Endothelial cell of umbilical vein (primary cell): Measurements from ENCODE around the gene PUS3. TPM values are rescaled to one million over a fixed set of nuclear protein-coding genes. Genes with fewer than 3 reads are reported as not detected.

Experiments
- BruUV-seq: library from RNA; stranded (reverse); fragments of 400-500 nt; replicated peaks from 2 replicates; lab custom pipeline; 2021; lab: Mats Ljungman, UMichigan
- CTCF ChIA-PET: fragments of 300-600, 350-600 bp; sonication (Branson Sonifier 250); formaldehyde crosslinking; loops from one replicate; lab custom pipeline; 2021; ENCODE audit warnings: antibody characterized with exemption, inconsistent platforms; lab: Charles Lee
- POLR2A ChIA-PET: fragments of 300-600, 350-600 bp; sonication (Branson Sonifier 250); formaldehyde crosslinking; loops from one replicate; lab custom pipeline; 2021; ENCODE audit warnings: antibody characterized with exemption, inconsistent platforms; lab: Charles Lee
- DNase-seq: peaks from one replicate; pipeline ENCODE4 v3.0.0-alpha.2; 2011; ENCODE audit warnings: low read depth, low spot score
- FAIRE-seq: peaks from 2 replicates; lab custom pipeline; 2011; peaks lifted over from hg19 to GRCh38; lab: Jason Lieb, UNC
- H2AFZ ChIP-seq: 2 replicates; pipeline ENCODE4 v1.6.0; 2012; ENCODE audit warnings: low read depth, low read length, control low read depth, inconsistent platforms
- H3K27ac ChIP-seq: 2 replicates; pipeline ENCODE4 v1.5.1; 2011; ENCODE audit warnings: low read depth, mild to moderate bottlenecking, control low read depth, low read length, moderate library complexity; ENCODE audit not compliant: insufficient read depth
- H3K27me3 ChIP-seq, 2 experiments: 2 replicates each; pipeline versions ENCODE4 v1.6.0 to v1.6.1; 2011; ENCODE audit warnings: low read length in 2 of 2, mixed read lengths in 1 of 2; ENCODE audit not compliant: control insufficient read depth in 2 of 2, insufficient read depth in 2 of 2
- H3K36me3 ChIP-seq, 2 experiments: 2 replicates in 1 of 2; 3 replicates in 1 of 2; pipeline ENCODE4 v1.5.1; 2011; ENCODE audit warnings: low read length in 2 of 2, mild to moderate bottlenecking in 1 of 2, moderate library complexity in 1 of 2; ENCODE audit not compliant: control insufficient read depth in 2 of 2, insufficient read depth in 2 of 2; ENCODE audit errors: extremely low read depth in 1 of 2
- H3K4me1 ChIP-seq: 3 replicates; pipeline ENCODE4 v1.5.1; 2011; ENCODE audit warnings: mild to moderate bottlenecking, low read length; ENCODE audit not compliant: control insufficient read depth, insufficient read depth; ENCODE audit errors: extremely low read depth
- H3K4me2 ChIP-seq: 2 replicates; pipeline ENCODE4 v1.6.1; 2011; ENCODE audit warnings: low read length, control low read depth, mixed read lengths; ENCODE audit not compliant: insufficient read depth
- H3K4me3 ChIP-seq, 3 experiments: fragments of 200-600 bp in 1 of 3; sonication (generic), shearing (Covaris generic) in 1 of 3; replicated peaks in 1 of 3; 2 replicates each; pipeline ENCODE4 v1.5.1; 2011 to 2016; ENCODE audit warnings: control low read depth in 3 of 3, low read length in 3 of 3, mild to moderate bottlenecking in 2 of 3, inconsistent platforms in 1 of 3, low read depth in 1 of 3, moderate library complexity in 1 of 3; ENCODE audit not compliant: insufficient read depth in 1 of 3
- H3K79me2 ChIP-seq: 2 replicates; pipeline ENCODE4 v1.6.0; 2012; ENCODE audit warnings: low read length, inconsistent platforms; ENCODE audit not compliant: control insufficient read depth, insufficient read depth
- H3K9ac ChIP-seq: replicated peaks from 2 replicates; pipeline ENCODE3; 2011; ENCODE audit warnings: low read length, control low read depth; ENCODE audit not compliant: insufficient read depth; ENCODE audit errors: extremely low read depth
- H3K9me1 ChIP-seq: replicated peaks from 3 replicates; pipeline ENCODE4 v1.6.0; 2011; ENCODE audit warnings: mild to moderate bottlenecking, low read length; ENCODE audit not compliant: control insufficient read depth, insufficient read depth; ENCODE audit errors: extremely low read depth
- H3K9me3 ChIP-seq: replicated peaks from 2 replicates; pipeline ENCODE4 v1.5.1; 2012; ENCODE audit warnings: low read length, inconsistent platforms; ENCODE audit not compliant: control insufficient read depth, insufficient read depth
- H4K20me1 ChIP-seq: replicated peaks from 2 replicates; pipeline ENCODE3; 2011; ENCODE audit warnings: mild to moderate bottlenecking, low read length; ENCODE audit not compliant: control insufficient read depth, insufficient read depth; ENCODE audit errors: extremely low read depth
- CTCF ChIP-seq, 2 donors: IDR thresholded peaks; 1 replicate in 1 of 2; 2 replicates in 1 of 2; pipeline ENCODE4 v1.5.1; 2011; ENCODE audit warnings: low read length in 2 of 2, mild to moderate bottlenecking in 2 of 2, moderate library complexity in 2 of 2, control low read depth in 1 of 2, inconsistent platforms in 1 of 2, low read depth in 1 of 2; ENCODE audit not compliant: insufficient read depth in 1 of 2; ENCODE audit errors: extremely low read depth in 1 of 2
- EZH2 ChIP-seq: IDR thresholded peaks from 2 replicates; pipeline ENCODE4 v1.6.1; 2012; ENCODE audit warnings: borderline replicate concordance, low read depth, mild to moderate bottlenecking, moderate library complexity, low read length, inconsistent platforms; ENCODE audit not compliant: severe bottlenecking
- FOS ChIP-seq: IDR thresholded peaks from 2 replicates; pipeline ENCODE4 v1.6.1; 2011; ENCODE audit warnings: mild to moderate bottlenecking, low read length, moderate library complexity, borderline replicate concordance; ENCODE audit not compliant: insufficient read depth
- GATA2 ChIP-seq: IDR thresholded peaks from 2 replicates; pipeline ENCODE4 v1.7.0; 2011; ENCODE audit warnings: low read depth, mild to moderate bottlenecking, moderate library complexity, mixed read lengths, low read length; ENCODE audit not compliant: insufficient read length, insufficient read depth
- JUN ChIP-seq: IDR thresholded peaks from 2 replicates; pipeline ENCODE4 v1.6.1; 2011; ENCODE audit warnings: borderline replicate concordance, low read depth; ENCODE audit not compliant: insufficient read length, insufficient read depth
- MAX ChIP-seq: IDR thresholded peaks from 2 replicates; pipeline ENCODE4 v1.6.1; 2011; ENCODE audit not compliant: insufficient read depth, insufficient read length
- MYC ChIP-seq: IDR thresholded peaks from one replicate; pipeline ENCODE4 v1.6.1; 2011; ENCODE audit warnings: mild to moderate bottlenecking, low read depth, low read length
- POLR2A ChIP-seq: IDR thresholded peaks from 2 replicates; pipeline ENCODE4 v1.6.1; 2012; ENCODE audit warnings: low read depth, mild to moderate bottlenecking, control low read depth, low read length
- POLR2AphosphoS5 ChIP-seq: IDR thresholded peaks from 2 replicates; pipeline ENCODE4 v1.6.1; 2012; ENCODE audit warnings: low read depth, mild to moderate bottlenecking, control low read depth, low read length, moderate library complexity; ENCODE audit not compliant: insufficient read depth
- dilution Hi-C: fragments of 300-500 bp; cut with MboI; formaldehyde crosslinking; loops from one replicate; pipeline ENCODE4 v1.15.0; 2019; ENCODE audit warnings: low sequenced_read_pairs; ENCODE audit not compliant: extremely low pct_ligation_motif_present
- intact Hi-C: fragments of 100-400 bp; cut with micrococcal nuclease; formaldehyde crosslinking; loops from one replicate; pipeline ENCODE4 v1.10.0; 2022
- polyA plus RNA-seq, 4 experiments: library from polyadenylated mRNA; depleted of rRNA in 3 of 4; stranded (reverse) in 3 of 4; unstranded in 1 of 4; fragments of >200 nt; gene quantifications; 2 replicates each; pipeline versions ENCODE4 v1.2.1 to v1.2.3, GENCODE V29; 2011 to 2012; ENCODE audit warnings: missing spikeins in 1 of 4
- total RNA-seq: library from RNA; stranded (reverse); gene quantifications from 2 replicates; pipeline ENCODE4 v1.2.3, GENCODE V29; 2021

Gene PUS3
- total and polyA plus RNA-seq, 2 donors (not counting 3 experiments of a cell fraction or from before 2014, with no cell fraction given) = 5.1 to 10.3 TPM

- no peak overlapping the region for H3K27ac ChIP-seq
- DNase-seq (no peak), FAIRE-seq (no peak)
- H3K79me2 ChIP-seq = no peaks in the 10 kb centered on the region
- no peak overlapping the region for H3K4me3 ChIP-seq
- no peaks in the 10 kb centered on the region for H3K4me1 ChIP-seq
- TF ChIP-seq EZH2 (no peak), POLR2AphosphoS5 (no peak), JUN (no peak), GATA2 (no peak), POLR2A (no peak), MAX (no peak), FOS (no peak), MYC (no peak), CTCF (IDR thresholded peaks at IDR 0.05; ENCODE audit: extremely low read depth in 1 of 2, insufficient read depth in 1 of 2, low read depth in 1 of 2, low read length in 2 of 2) (no peak)
- H3K27me3 ChIP-seq = no peaks in the 10 kb centered on the region
- H2AFZ ChIP-seq = no peak overlapping the region
- intact Hi-C loops = no loop called here
- POLR2A ChIA-PET = no interaction called here
- CTCF ChIA-PET = no interaction called here
- dilution Hi-C loops = no loop called here
- no TSS peak for BruUV-seq
- no peak overlapping the region for H3K9ac ChIP-seq
- no peak overlapping the region for H3K4me2 ChIP-seq
- H3K9me1 ChIP-seq = no peaks in the 10 kb centered on the region
- no peaks in the 10 kb centered on the region for H3K9me3 ChIP-seq
- H3K36me3 ChIP-seq = no peaks in the 10 kb centered on the region
- H4K20me1 ChIP-seq = no peaks in the 10 kb centered on the region
Measured at GRCh38 chr11:125946712-125947418, 43.9 kb upstream of the PUS3 start.
